GM12891 (cell line): ENCODE measurements around the gene OVCA2.

Experiments used
- POLR2A ChIP-seq: IDR thresholded peaks from 2 replicates; pipeline ENCODE4 v1.6.1; 2011; ENCODE audit warnings: low read depth, low read length, control low read depth
- POLR2AphosphoS5 ChIP-seq: IDR thresholded peaks from 2 replicates; pipeline ENCODE4 v1.6.1; 2011; ENCODE audit warnings: low read depth, low read length, control low read depth
- SPI1 ChIP-seq: IDR thresholded peaks from 2 replicates; pipeline ENCODE4 v1.6.1; 2011; ENCODE audit warnings: low read depth, low read length, control low read depth
- TAF1 ChIP-seq: IDR thresholded peaks from 2 replicates; pipeline ENCODE4 v1.6.1; 2011; ENCODE audit warnings: low read depth, low read length, control low read depth

GRCh38 chr17:2070241-2071023 is 28.6 kb downstream of the OVCA2 start:
- 0 out of 2 replicates have a peak, but pooled peaks have one; percentile 26 for TF ChIP-seq TAF1
- TF ChIP-seq POLR2A, result peak; percentile 52
- peak; percentile 66 for TF ChIP-seq POLR2AphosphoS5
- TF ChIP-seq SPI1, result peak; percentile 75
